Esophagus muscularis mucosa (tissue), 3 donors: ENCODE measurements around the gene MPP3.

ENCODE experiments used
- POLR2A ChIP-seq: fragments of 450-650 bp; IDR thresholded peaks from one replicate; pipeline ENCODE4 v1.6.1; 2017; ENCODE audit warnings: antibody characterized with exemption, moderate library complexity, mild to moderate bottlenecking, low read depth
- TF ChIP-seq, protein P1 (sequence below), 3 experiments: fragments of 200-600 bp in 2 of 3; fragments of 450-650 bp in 1 of 3; sonication (generic) in 2 of 3; IDR thresholded peaks; one replicate each; pipeline ENCODE4 v1.5.1; 2017 to 2019; ENCODE audit warnings: antibody characterized with exemption in 3 of 3, mild to moderate bottlenecking in 2 of 3, moderate library complexity in 1 of 3

DNA sequence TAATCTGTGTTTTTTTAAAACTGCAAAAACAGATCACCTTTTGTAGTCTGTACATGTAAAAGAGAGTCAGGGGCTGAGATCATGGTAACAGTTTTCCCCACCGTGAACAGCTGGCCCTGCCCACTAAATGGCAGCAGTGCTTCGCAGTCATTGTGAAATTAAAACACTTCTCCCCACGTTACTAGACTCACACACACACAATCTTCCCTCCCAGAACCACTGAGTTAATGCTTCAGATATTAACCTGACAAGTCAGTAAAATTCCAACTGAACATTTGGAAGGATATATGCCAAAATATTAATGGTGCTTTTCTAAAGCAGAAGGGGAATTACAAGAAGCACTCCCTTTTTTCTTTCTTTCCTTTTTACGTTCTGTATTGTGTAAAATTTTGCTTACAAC lies 12.8 kb upstream of the MPP3 start:
- TF ChIP-seq, protein P1, sequence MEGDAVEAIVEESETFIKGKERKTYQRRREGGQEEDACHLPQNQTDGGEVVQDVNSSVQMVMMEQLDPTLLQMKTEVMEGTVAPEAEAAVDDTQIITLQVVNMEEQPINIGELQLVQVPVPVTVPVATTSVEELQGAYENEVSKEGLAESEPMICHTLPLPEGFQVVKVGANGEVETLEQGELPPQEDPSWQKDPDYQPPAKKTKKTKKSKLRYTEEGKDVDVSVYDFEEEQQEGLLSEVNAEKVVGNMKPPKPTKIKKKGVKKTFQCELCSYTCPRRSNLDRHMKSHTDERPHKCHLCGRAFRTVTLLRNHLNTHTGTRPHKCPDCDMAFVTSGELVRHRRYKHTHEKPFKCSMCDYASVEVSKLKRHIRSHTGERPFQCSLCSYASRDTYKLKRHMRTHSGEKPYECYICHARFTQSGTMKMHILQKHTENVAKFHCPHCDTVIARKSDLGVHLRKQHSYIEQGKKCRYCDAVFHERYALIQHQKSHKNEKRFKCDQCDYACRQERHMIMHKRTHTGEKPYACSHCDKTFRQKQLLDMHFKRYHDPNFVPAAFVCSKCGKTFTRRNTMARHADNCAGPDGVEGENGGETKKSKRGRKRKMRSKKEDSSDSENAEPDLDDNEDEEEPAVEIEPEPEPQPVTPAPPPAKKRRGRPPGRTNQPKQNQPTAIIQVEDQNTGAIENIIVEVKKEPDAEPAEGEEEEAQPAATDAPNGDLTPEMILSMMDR (IDR thresholded peaks at IDR 0.05), result no peak
- TF ChIP-seq POLR2A, result no peak
